ENCODE measurements around the gene NRXN2.

DNA sequence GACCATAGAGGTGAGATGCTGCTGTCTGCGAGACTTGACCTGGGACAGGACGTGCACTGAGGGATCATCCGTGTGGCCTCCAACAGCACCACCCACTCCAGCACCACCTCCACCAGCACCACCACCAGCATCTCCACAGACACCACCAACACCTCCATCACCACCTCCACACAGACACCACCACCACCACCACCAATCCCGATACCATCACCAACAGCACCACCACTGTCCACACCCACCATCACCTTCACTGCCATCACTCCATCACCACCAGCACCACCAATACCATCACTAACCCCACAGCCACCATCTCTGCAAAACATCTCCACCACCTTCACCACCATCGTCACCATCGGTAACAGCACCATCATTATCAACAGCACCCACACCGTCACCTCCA lies 158.6 kb downstream of the NRXN2 start:
- TF ChIP-seq EZH2 (IDR thresholded peaks at IDR 0.05; ENCODE audit: insufficient read depth, poor library complexity, severe bottlenecking) = no peak
- TF ChIP-seq EZH2phosphoT487 (IDR thresholded peaks at IDR 0.05; ENCODE audit: insufficient read depth, low read depth) = no peak

All from GM23248 (cell line).